Mesothelial cell of epicardium (in vitro differentiated cells): ENCODE results near the gene SIAH1. TPM values are rescaled to one million over a fixed set of nuclear protein-coding genes. Genes with fewer than 3 reads are reported as not detected.

Experiments used
- DNase-seq, 2 experiments: peaks; one replicate each; pipeline ENCODE4 v3.0.0; 2021; ENCODE audit warnings: low spot score in 2 of 2; ENCODE audit not compliant: unreplicated experiment in 2 of 2
- H3K27ac Mint-ChIP-seq: 2 replicates; pipeline ENCODE4 v1.8.0; 2021; ENCODE audit warnings: mixed read lengths
- H3K27me3 Mint-ChIP-seq: 2 replicates; pipeline ENCODE4 v1.8.0; 2021; ENCODE audit warnings: low read depth, mixed read lengths
- H3K36me3 Mint-ChIP-seq: 2 replicates; pipeline ENCODE4 v1.8.0; 2021; ENCODE audit warnings: mixed read lengths
- H3K4me1 Mint-ChIP-seq: 2 replicates; pipeline ENCODE4 v1.8.0; 2021; ENCODE audit warnings: mixed read lengths
- H3K4me3 Mint-ChIP-seq: 2 replicates; pipeline ENCODE4 v1.8.0; 2021; ENCODE audit warnings: mild to moderate bottlenecking, moderate library complexity, mixed read lengths
- H3K9me3 Mint-ChIP-seq: 2 replicates; pipeline ENCODE4 v1.8.0; 2021; ENCODE audit warnings: mixed read lengths
- total RNA-seq: library from RNA; stranded (reverse); gene quantifications from 3 replicates; pipeline ENCODE4 v1.2.1, GENCODE V29; 2021
- TF ChIP-seq, protein P1 (sequence below): fragments of 200-600 bp; sonication (generic); IDR thresholded peaks from one replicate; pipeline ENCODE4 v1.5.0; 2021; ENCODE audit warnings: antibody characterized with exemption; ENCODE audit not compliant: unreplicated experiment

The SIAH1 gene
- total RNA-seq, 1 donor from 2014 or later, result 44.0 TPM

- DNase-seq, result peak in 1 of 2 experiments; percentile 61
- Mint-ChIP-seq H3K9me3 (no peaks in the 10 kb centered on the region), H3K4me3 (no peak overlapping the region), H3K27me3 (no peaks in the 10 kb centered on the region), H3K36me3 (peaks cover 34% of the 10 kb centered on the region), H3K4me1 (no peaks in the 10 kb centered on the region), H3K27ac (peak overlapping the region; percentile 50)
- TF ChIP-seq, protein P1, sequence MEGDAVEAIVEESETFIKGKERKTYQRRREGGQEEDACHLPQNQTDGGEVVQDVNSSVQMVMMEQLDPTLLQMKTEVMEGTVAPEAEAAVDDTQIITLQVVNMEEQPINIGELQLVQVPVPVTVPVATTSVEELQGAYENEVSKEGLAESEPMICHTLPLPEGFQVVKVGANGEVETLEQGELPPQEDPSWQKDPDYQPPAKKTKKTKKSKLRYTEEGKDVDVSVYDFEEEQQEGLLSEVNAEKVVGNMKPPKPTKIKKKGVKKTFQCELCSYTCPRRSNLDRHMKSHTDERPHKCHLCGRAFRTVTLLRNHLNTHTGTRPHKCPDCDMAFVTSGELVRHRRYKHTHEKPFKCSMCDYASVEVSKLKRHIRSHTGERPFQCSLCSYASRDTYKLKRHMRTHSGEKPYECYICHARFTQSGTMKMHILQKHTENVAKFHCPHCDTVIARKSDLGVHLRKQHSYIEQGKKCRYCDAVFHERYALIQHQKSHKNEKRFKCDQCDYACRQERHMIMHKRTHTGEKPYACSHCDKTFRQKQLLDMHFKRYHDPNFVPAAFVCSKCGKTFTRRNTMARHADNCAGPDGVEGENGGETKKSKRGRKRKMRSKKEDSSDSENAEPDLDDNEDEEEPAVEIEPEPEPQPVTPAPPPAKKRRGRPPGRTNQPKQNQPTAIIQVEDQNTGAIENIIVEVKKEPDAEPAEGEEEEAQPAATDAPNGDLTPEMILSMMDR, result peak; percentile 66
Observed at GRCh38 chr16:48353565-48354163, 31.5 kb downstream of the SIAH1 start.

DNA sequence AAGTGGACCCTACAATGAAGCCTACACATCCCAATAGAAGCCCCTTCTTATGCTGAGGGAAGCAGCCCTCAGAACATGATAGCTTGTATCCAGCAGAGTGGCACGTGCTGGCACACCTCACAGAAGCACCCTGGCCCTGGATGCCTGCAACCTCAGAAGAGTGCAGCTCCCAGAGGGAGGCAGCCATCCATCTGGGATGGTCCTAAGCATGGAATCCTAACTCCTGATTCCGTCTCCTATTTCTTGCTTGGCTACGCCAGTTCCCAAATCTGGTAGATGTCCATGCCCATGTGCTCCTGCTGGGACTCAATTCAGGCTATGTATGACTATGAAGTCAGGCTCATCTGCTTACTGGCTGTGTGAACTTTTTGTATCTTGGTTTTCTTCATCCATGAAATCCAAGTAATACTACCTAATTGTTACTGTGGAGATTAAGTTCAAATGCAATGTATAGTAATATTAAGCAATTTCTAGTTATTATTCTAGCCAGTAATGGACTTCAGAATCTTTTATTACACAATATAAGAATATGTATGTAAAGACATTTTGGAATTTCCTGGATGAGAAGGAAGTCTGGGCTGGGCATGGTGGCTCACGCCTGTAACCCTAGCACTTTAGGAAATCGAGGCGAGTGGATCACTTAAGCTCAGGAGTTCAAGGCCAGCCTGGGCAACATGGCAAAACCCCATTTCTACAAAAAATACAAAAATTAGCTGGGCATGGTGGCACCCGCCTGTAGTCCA is 32.4 kb downstream of the SIAH1 start:
- Mint-ChIP-seq H3K27ac (no peak overlapping the region), H3K4me3 (no peak overlapping the region), H3K4me1 (no peaks in the 10 kb centered on the region), H3K9me3 (no peaks in the 10 kb centered on the region), H3K27me3 (no peaks in the 10 kb centered on the region), H3K36me3 (peaks cover 36% of the 10 kb centered on the region)
- no peak for DNase-seq
- TF ChIP-seq, protein P1, result no peak

DNA sequence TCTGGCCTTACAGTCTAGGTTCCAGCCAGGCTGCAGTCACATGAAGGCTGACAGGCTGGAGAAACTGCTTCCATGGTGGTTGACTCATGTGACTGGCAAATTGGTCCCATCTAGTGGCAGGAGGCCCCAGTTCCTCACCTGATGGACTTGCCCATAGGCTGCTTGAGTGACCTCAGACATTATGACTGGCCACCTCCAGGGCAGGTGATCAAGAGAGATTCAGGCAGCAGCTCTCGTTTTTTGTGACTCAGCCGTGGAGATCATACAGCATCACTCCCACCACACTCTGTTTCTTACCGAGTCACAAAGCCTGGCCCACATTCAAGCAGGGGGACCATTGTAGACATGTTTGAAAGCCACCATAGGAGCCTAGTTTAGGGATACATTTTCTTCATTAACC is 34.5 kb downstream of the SIAH1 start:
- H3K4me3 Mint-ChIP-seq, result no peak overlapping the region
- no peaks in the 10 kb centered on the region for H3K4me1 Mint-ChIP-seq
- H3K9me3 Mint-ChIP-seq, result no peaks in the 10 kb centered on the region
- no peak for DNase-seq
- TF ChIP-seq, protein P1, result no peak
- peaks cover 38% of the 10 kb centered on the region for H3K36me3 Mint-ChIP-seq
- no peak overlapping the region for H3K27ac Mint-ChIP-seq
- no peaks in the 10 kb centered on the region for H3K27me3 Mint-ChIP-seq

DNA sequence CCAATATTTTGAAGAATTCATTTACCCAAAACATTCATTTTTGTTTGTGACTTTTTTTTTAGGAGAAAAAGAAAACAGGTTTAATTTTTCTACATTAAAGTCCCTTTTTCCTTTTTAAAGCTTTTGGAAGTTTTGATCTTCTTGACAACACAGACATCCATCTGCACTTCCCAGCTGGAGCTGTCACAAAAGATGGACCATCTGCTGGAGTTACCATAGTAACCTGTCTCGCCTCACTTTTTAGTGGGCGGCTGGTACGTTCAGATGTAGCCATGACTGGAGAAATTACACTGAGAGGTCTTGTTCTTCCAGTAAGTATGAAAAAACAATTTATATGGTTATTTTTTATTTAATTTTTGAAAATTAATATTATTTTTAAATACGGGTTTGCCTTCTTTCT is 37.2 kb downstream of the SIAH1 start:
- DNase-seq, result no peak
- Mint-ChIP-seq H3K4me3 (no peak overlapping the region), H3K9me3 (no peaks in the 10 kb centered on the region), H3K4me1 (no peaks in the 10 kb centered on the region), H3K27ac (no peak overlapping the region), H3K27me3 (no peaks in the 10 kb centered on the region), H3K36me3 (peaks cover 36% of the 10 kb centered on the region)
- TF ChIP-seq, protein P1, result no peak

DNA sequence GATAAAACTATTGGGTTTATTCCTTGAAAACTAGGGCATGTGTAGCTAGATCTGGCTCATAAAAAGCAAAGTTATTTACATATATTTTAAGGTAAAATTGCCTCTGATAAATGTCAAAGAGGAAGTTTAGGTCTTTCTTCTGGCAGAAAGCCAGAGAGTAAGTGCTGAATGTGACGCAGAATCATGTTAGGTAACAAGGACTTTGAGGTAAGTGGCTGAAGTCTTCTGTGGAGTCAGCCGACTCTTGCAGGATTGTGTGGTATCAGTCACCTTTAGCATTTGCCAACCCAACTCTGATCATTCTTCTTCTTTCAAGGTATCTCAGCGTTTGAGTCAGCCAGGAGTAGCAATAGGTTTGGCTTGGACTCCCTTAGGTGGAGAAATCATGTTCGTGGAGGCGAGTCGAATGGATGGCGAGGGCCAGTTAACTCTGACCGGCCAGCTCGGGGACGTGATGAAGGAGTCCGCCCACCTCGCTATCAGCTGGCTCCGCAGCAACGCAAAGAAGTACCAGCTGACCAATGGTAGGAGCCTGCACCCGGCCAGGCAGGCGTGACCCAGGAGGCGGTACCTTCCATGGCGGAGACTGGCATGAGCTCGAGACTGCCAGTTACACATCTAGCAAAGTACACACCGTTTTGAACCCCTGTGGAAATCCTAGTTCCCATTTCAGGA is 37.9 kb downstream of the SIAH1 start:
- TF ChIP-seq, protein P1, result no peak
- peaks cover 38% of the 10 kb centered on the region for H3K36me3 Mint-ChIP-seq
- no peak for DNase-seq
- H3K27ac Mint-ChIP-seq, result no peak overlapping the region
- H3K4me3 Mint-ChIP-seq, result no peak overlapping the region
- H3K27me3 Mint-ChIP-seq, result no peaks in the 10 kb centered on the region
- H3K4me1 Mint-ChIP-seq, result no peaks in the 10 kb centered on the region
- no peaks in the 10 kb centered on the region for H3K9me3 Mint-ChIP-seq
